DOHH2 (cell line): ENCODE results near the gene FLCN.

Source experiments
- CTCF ChIP-seq: fragments of 200-600 bp; sonication (generic); IDR thresholded peaks from one replicate; pipeline ENCODE4 v1.5.1; 2014; ENCODE audit warnings: antibody characterized with exemption, mild to moderate bottlenecking, low read depth, low read length; ENCODE audit not compliant: poor library complexity, severe bottlenecking
- EZH2phosphoT487 ChIP-seq: fragments of 200-600 bp; sonication (generic); IDR thresholded peaks from 2 replicates; pipeline ENCODE4 v1.6.1; 2017; ENCODE audit warnings: borderline replicate concordance, mild to moderate bottlenecking, antibody characterized with exemption, low read length, moderate library complexity, mixed read lengths

GRCh38 chr17:17203173-17203730 is 33.7 kb downstream of the FLCN start:
- no peak for TF ChIP-seq EZH2phosphoT487
- TF ChIP-seq CTCF, result no peak
